HepG2 (cell line): Measurements from ENCODE around the gene ATAD1. TPM values are rescaled to one million over a fixed set of nuclear protein-coding genes. Genes with fewer than 3 reads are reported as not detected.

Source experiments
- ATAC-seq: fragments of 200-7000 bp; cut with Tn5 transposase; 3 replicates; pipeline ENCODE4 v1.9.1; 2020; ENCODE audit warnings: mild to moderate bottlenecking, moderate library complexity
- Bru-seq: library from RNA; stranded (reverse); fragments of 400-500 nt; gene quantifications from one replicate; lab custom pipeline; 2021; lab: Mats Ljungman, UMichigan
- BruChase-seq, 2 experiments: library from RNA; stranded (reverse); fragments of 400-500 nt; gene quantifications; one replicate each; lab custom pipeline; 2021; lab: Mats Ljungman, UMichigan
- BruUV-seq: library from RNA; stranded (reverse); fragments of 400-500 nt; replicated peaks from 2 replicates; lab custom pipeline; 2021; lab: Mats Ljungman, UMichigan
- CTCF ChIA-PET: fragments of 300-600 bp; formaldehyde crosslinking; extraction: SDS; loops from one replicate; lab custom pipeline; 2021; ENCODE audit warnings: low total read pairs, inconsistent platforms, low intra/inter-chr PET ratio; lab: Yijun Ruan, JAX
- POLR2A ChIA-PET: fragments of 350-600 bp; sonication (Branson Sonifier 250); formaldehyde crosslinking; loops from one replicate; lab custom pipeline; 2020; ENCODE audit warnings: antibody characterized with exemption, inconsistent platforms; lab: Yijun Ruan, JAX
- DNase-seq: peaks from one replicate; pipeline ENCODE4 v3.0.0-alpha.2; 2015; ENCODE audit warnings: low spot score
- FAIRE-seq: peaks from 3 replicates; lab custom pipeline; 2011; peaks lifted over from hg19 to GRCh38; lab: Jason Lieb, UNC
- H2AFZ ChIP-seq: one replicate; pipeline ENCODE4 v1.6.1; 2011; ENCODE audit warnings: low read length, inconsistent platforms
- H3K27ac ChIP-seq: fragments of 300-600 bp; 3 replicates; pipeline ENCODE4 v1.8.0; 2011; ENCODE audit warnings: mixed run types, mild to moderate bottlenecking, mixed read lengths, low read length, inconsistent platforms; ENCODE audit not compliant: insufficient read depth; ENCODE audit errors: extremely low read length
- H3K27me3 ChIP-seq, 2 experiments: fragments of 200-600 bp in 1 of 2; 2 replicates in 1 of 2; 3 replicates in 1 of 2; pipeline versions ENCODE4 v1.6.0 to v1.8.0; 2011; ENCODE audit warnings: low read length in 2 of 2, mild to moderate bottlenecking in 2 of 2, moderate library complexity in 2 of 2, inconsistent platforms in 1 of 2; ENCODE audit not compliant: insufficient read depth in 2 of 2, control insufficient read depth in 1 of 2
- H3K36me3 ChIP-seq, 2 experiments: fragments of 200-600 bp in 1 of 2; replicated peaks in 1 of 2; 2 replicates in 1 of 2; 3 replicates in 1 of 2; pipeline versions ENCODE4 v1.5.1 to v1.8.0; 2011; ENCODE audit warnings: low read length in 2 of 2, inconsistent platforms in 1 of 2; ENCODE audit not compliant: insufficient read depth in 2 of 2, control insufficient read depth in 1 of 2
- H3K4me1 ChIP-seq: 2 replicates; pipeline ENCODE4 v1.5.1; 2012; ENCODE audit warnings: low read length, inconsistent platforms; ENCODE audit not compliant: insufficient read depth
- H3K4me2 ChIP-seq: 2 replicates; pipeline ENCODE4 v1.6.0; 2011; ENCODE audit warnings: low read depth, low read length, inconsistent platforms
- H3K4me3 ChIP-seq, 3 experiments: fragments of 200-600 bp in 1 of 3; sonication (generic), shearing (Covaris generic) in 1 of 3; replicated peaks in 1 of 3; 2 replicates each; pipeline ENCODE4 v1.5.1; 2011 to 2016; ENCODE audit warnings: low read length in 3 of 3, inconsistent platforms in 2 of 3, low read depth in 2 of 3, mild to moderate bottlenecking in 2 of 3, control low read depth in 1 of 3, mixed read lengths in 1 of 3; ENCODE audit not compliant: insufficient read depth in 1 of 3
- H3K79me2 ChIP-seq: one replicate; pipeline ENCODE4 v1.6.1; 2011; ENCODE audit warnings: low read length, inconsistent platforms; ENCODE audit not compliant: insufficient read depth
- H3K9ac ChIP-seq: 2 replicates; pipeline ENCODE4 v1.6.0; 2011; ENCODE audit warnings: mild to moderate bottlenecking, low read depth, low read length, inconsistent platforms; ENCODE audit not compliant: insufficient read depth
- H3K9me3 ChIP-seq: 2 replicates; pipeline ENCODE4 v1.5.1; 2012; ENCODE audit warnings: mild to moderate bottlenecking, low read length
- H4K20me1 ChIP-seq: 2 replicates; pipeline ENCODE4 v1.6.0; 2011; ENCODE audit warnings: inconsistent platforms, mild to moderate bottlenecking, low read length, moderate library complexity; ENCODE audit not compliant: insufficient read depth
- MAFK ChIP-seq, 2 experiments: IDR thresholded peaks in 1 of 2; conservative IDR thresholded peaks in 1 of 2; 2 replicates each; pipeline ENCODE4 v1.6.1; 2011; ENCODE audit warnings: improper control_type of control experiment in 2 of 2, low read length in 2 of 2
- SALL1 ChIP-seq: sonication (generic); formaldehyde crosslinking; IDR thresholded peaks from 2 replicates; pipeline ENCODE4 v1.8.0; 2022; ENCODE audit warnings: mild to moderate bottlenecking, missing genetic modification reagents
- SALL2 ChIP-seq: sonication (generic); formaldehyde crosslinking; IDR thresholded peaks from 2 replicates; pipeline ENCODE4 v1.8.1; 2023; ENCODE audit warnings: mild to moderate bottlenecking, missing genetic modification reagents, inconsistent platforms
- ZEB1 ChIP-seq: IDR thresholded peaks from 2 replicates; pipeline ENCODE4 v1.6.1; 2012; ENCODE audit warnings: mild to moderate bottlenecking, low read depth, inconsistent platforms; ENCODE audit not compliant: insufficient replicate concordance
- ZFP82 ChIP-seq: sonication (generic); formaldehyde crosslinking; IDR thresholded peaks from 2 replicates; pipeline ENCODE4 v1.5.1; 2020; ENCODE audit warnings: mild to moderate bottlenecking, missing genetic modification reagents, borderline replicate concordance
- ZFYVE20 ChIP-seq: sonication (generic); formaldehyde crosslinking; IDR thresholded peaks from 2 replicates; pipeline ENCODE4 v1.8.0; 2023; ENCODE audit warnings: low read depth, mild to moderate bottlenecking, moderate library complexity, missing genetic modification reagents, borderline replicate concordance
- WGBS: methylation state at CpG from one replicate; pipeline ENCODE4 v1.1.6; 2017; ENCODE audit warnings: low lambda C conversion rate; 5-methylcytosine and 5-hydroxymethylcytosine counted together
- in situ Hi-C: cut with HindIII; loops from 2 replicates; pipeline ENCODE4 v1.10.0; 2017; ENCODE audit warnings: low pct_unique_long_range_greater_than_20kb; ENCODE audit not compliant: extremely low pct_ligation_motif_present
- intact Hi-C: fragments of 100-400 bp; cut with micrococcal nuclease; formaldehyde crosslinking; loops from one replicate; pipeline ENCODE4 v1.10.0; 2022; ENCODE audit not compliant: unreplicated experiment
- long read RNA-seq, 2 experiments: library from RNA in 1 of 2; library from polyadenylated mRNA in 1 of 2; stranded (forward) in 1 of 2; unstranded in 1 of 2; transcript quantifications; one replicate each; pipeline ENCODE4 v2.0.0, GENCODE V29; 2019 to 2022
- polyA minus RNA-seq, 3 experiments: library from RNA; depleted of rRNA, polyadenylated mRNA; stranded (reverse); fragments of >200 nt; gene quantifications; 2 replicates each; pipeline ENCODE4 v1.2.3, GENCODE V29; 2011; ENCODE audit warnings: low replicate concordance in 1 of 3
- polyA plus RNA-seq, 8 experiments: library from polyadenylated mRNA; depleted of rRNA in 3 of 8; stranded (reverse) in 7 of 8; unstranded in 1 of 8; fragments of >200 nt; fragmentation: Illumina TruSeq in 4 of 8; extraction: Trizol in 4 of 8; gene quantifications; 2 replicates each; pipeline versions ENCODE4 v1.2.1 to v1.2.3, GENCODE V29; 2011 to 2016; ENCODE audit warnings: low read depth in 4 of 8, missing spikeins in 1 of 8, mixed read lengths in 1 of 8; ENCODE audit not compliant: insufficient read depth in 1 of 8
- total RNA-seq, 5 experiments: library from RNA; depleted of rRNA; stranded (reverse); fragments of >200 nt; fragmentation: Illumina TruSeq; extraction: Trizol; gene quantifications; 2 replicates each; pipeline ENCODE4 v1.2.3, GENCODE V29; 2016; ENCODE audit warnings: low read depth in 1 of 5
- TF ChIP-seq, protein P1 (sequence below): sonication (generic); formaldehyde crosslinking; IDR thresholded peaks from 2 replicates; pipeline ENCODE4 v1.8.0; 2023; ENCODE audit warnings: mild to moderate bottlenecking, missing genetic modification reagents
- TF ChIP-seq, protein P2 (sequence below): sonication (generic); formaldehyde crosslinking; IDR thresholded peaks from 2 replicates; pipeline ENCODE4 v1.8.0; 2022; ENCODE audit warnings: mild to moderate bottlenecking, missing genetic modification reagents; ENCODE audit not compliant: insufficient replicate concordance
- TF ChIP-seq, protein P3 (sequence below): sonication (generic); formaldehyde crosslinking; IDR thresholded peaks from 2 replicates; pipeline ENCODE4 v1.9.0; 2021; ENCODE audit warnings: missing genetic modification reagents, mild to moderate bottlenecking, borderline replicate concordance

The ATAD1 gene, protein sequence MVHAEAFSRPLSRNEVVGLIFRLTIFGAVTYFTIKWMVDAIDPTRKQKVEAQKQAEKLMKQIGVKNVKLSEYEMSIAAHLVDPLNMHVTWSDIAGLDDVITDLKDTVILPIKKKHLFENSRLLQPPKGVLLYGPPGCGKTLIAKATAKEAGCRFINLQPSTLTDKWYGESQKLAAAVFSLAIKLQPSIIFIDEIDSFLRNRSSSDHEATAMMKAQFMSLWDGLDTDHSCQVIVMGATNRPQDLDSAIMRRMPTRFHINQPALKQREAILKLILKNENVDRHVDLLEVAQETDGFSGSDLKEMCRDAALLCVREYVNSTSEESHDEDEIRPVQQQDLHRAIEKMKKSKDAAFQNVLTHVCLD
- total RNA-seq (2016; rRNA removed; fragmentation: Illumina TruSeq; extraction: Trizol): 23.2 and 28.2 TPM in 2 replicates
- total RNA-seq (2016; cell fraction: cytosol; rRNA removed; fragmentation: Illumina TruSeq; extraction: Trizol; ENCODE audit: low read depth): 4.1 and 4.4 TPM in 2 replicates
- total RNA-seq (2016; cell fraction: insoluble cytoplasmic fraction; rRNA removed; fragmentation: Illumina TruSeq; extraction: Trizol): 20.5 and 28.2 TPM in 2 replicates
- 9.8 and 11.6 TPM in 2 replicates for total RNA-seq (2016; cell fraction: membrane; rRNA removed; fragmentation: Illumina TruSeq; extraction: Trizol)
- 31.5 and 36.1 TPM in 2 replicates for total RNA-seq (2016; cell fraction: nucleus; rRNA removed; fragmentation: Illumina TruSeq; extraction: Trizol)
- 13.2 and 14.9 TPM in 2 replicates for polyA plus RNA-seq (2011; rRNA removed)
- polyA plus RNA-seq (2011; cell fraction: cytosol; rRNA removed): 5.7 and 10.9 TPM in 2 replicates
- 9.2 and 13.6 TPM in 2 replicates for polyA plus RNA-seq (2011; cell fraction: nucleus; rRNA removed)
- polyA plus RNA-seq (2012): 28.9 and 35.5 TPM in 2 replicates
- 1.4 and 1.9 TPM in 2 replicates for polyA plus RNA-seq (2016; cell fraction: cytosol; fragmentation: Illumina TruSeq; extraction: Trizol; ENCODE audit: low read depth)
- 15.9 and 16.5 TPM in 2 replicates for polyA plus RNA-seq (2016; cell fraction: insoluble cytoplasmic fraction; fragmentation: Illumina TruSeq; extraction: Trizol; ENCODE audit: low read depth)
- 5.1 and 5.7 TPM in 2 replicates for polyA plus RNA-seq (2016; cell fraction: membrane; fragmentation: Illumina TruSeq; extraction: Trizol; ENCODE audit: low read depth)
- polyA plus RNA-seq (2016; cell fraction: nucleus; fragmentation: Illumina TruSeq; extraction: Trizol; ENCODE audit: insufficient read depth, low read depth): 35.9 and 37.6 TPM in 2 replicates
- 8.2 and 36.0 TPM in 2 replicates for polyA minus RNA-seq (2011; rRNA and poly(A)+ RNA removed; ENCODE audit: low replicate concordance)
- polyA minus RNA-seq (2011; cell fraction: cytosol; rRNA and poly(A)+ RNA removed): 15.2 and 18.0 TPM in 2 replicates
- polyA minus RNA-seq (2011; cell fraction: nucleus; rRNA and poly(A)+ RNA removed): 45.7 and 51.8 TPM in 2 replicates
- percentile 92 among the genes with signal in this experiment for Bru-seq, nascent RNA
- BruChase-seq, experiment 1, labeled RNA remaining after a 6-hour chase: percentile 88 among the genes with signal in this experiment
- percentile 87 among the genes with signal in this experiment for BruChase-seq, experiment 2, labeled RNA remaining after a 2-hour chase
- long read RNA-seq, experiment 1, full-length matches to known transcripts: 12 of 30 reads
- long read RNA-seq, experiment 1, partial matches to known transcripts: 2 of 30 reads
- long read RNA-seq, experiment 1, other reads (novel, unspliced or antisense): 16 of 30 reads
- long read RNA-seq, experiment 2, full-length matches to known transcripts: 10 of 65 reads
- long read RNA-seq, experiment 2, partial matches to known transcripts: 4 of 65 reads
- long read RNA-seq, experiment 2, other reads (novel, unspliced or antisense): 51 of 65 reads

DNA sequence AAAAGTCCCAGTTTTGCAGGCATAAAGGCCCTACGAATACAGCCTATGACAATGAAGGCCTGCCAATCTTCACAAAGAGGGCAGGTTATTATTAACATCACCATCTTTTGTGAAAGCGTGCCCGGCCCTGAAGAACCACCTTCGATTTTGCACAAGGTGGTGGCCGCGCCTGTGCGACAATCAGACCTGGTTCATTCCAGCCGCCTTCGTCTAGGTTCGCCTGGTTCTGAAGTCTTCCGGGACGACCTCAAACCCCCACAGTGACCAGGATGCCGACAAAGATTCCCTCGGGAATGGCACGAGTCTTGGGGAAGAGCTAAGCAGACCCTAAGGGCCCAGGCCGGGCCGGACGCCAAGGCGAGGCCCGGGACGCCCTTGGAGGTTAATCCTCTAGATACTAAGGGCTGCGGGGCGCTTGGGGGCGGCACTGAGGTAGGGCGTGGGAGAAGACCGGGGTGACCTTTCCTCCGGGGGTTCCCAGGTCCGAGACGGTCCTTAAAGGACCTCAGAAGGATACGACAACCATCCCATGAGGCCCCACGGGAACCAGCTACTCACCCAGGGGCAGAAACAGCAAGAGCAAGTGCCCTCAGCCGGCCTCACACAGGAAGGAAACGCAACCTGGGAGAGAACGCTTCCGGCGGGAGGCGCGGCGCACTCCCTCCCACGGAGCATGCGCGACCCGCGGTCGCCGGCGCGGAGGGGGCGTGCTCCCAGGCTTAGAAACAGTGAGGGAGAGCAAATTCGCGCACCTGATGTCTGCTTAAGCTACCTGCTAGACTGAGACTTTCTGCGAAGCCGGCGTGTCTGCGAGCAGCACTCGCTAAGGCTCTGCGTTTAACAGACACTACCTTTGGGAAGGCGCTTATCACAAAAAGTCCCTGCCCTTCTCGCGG is at the start of gene ATAD1:
Gene ATAD1, minus strand, starts transcription at position 618 of the 896 bp plus-strand sequence. CDS start 3,627 bp downstream, outside the sequence.
- DNase-seq (peak; percentile 86), ATAC-seq (peak; percentile 96), FAIRE-seq (peak; percentile 46)
- Histone ChIP-seq H3K4me3 (peak within 1 kb of the TSS; percentile 76 to 85 (median 78)), H4K20me1 (peaks cover 20% of the 10 kb centered on the region; the same call in 1 of the 2 replicates), H3K9ac (peak within 1 kb of the TSS; percentile 90), H3K79me2 (peaks cover 51% of the 10 kb centered on the region), H3K4me1 (peaks cover 32% of the 10 kb centered on the region), H3K4me2 (peak within 1 kb of the TSS; percentile 94), H3K27me3 (no peaks in the 10 kb centered on the region; a peak in 1 of 5 replicates), H2AFZ (peak within 1 kb of the TSS; percentile 96), H3K9me3 (no peaks in the 10 kb centered on the region), H3K36me3 (peaks cover 0 to 1% of the 10 kb centered on the region in 2 experiments; a peak in 1 of 5 replicates), H3K27ac (peak within 1 kb of the TSS; percentile 89)
- in situ Hi-C loops: no loop called here
- ChIA-PET CTCF (no interaction called here), POLR2A (interaction anchor here (0.7 to 2.9 kb wide), 8 partner anchors 11 to 313 kb away, joined by 3 to 31 read pairs (median 4); partner anchors contain the start of genes KLLN, MINPP1 and PTEN)
- under 1% methylated on average over 32 of the region's 60 CpGs for WGBS
- intact Hi-C loops: loop anchor here (2.0 kb wide), 1 partner anchor 45 kb away; the partner anchor contains the start of genes KLLN and PTEN
- BruUV-seq: TSS peak; percentile 54
- TF ChIP-seq MAFK (conservative IDR thresholded peaks at IDR 0.05 in 1 of 2, IDR thresholded peaks at IDR 0.05 in 1 of 2; ENCODE audit: low read length in 2 of 2): no peak
- TF ChIP-seq ZFYVE20 (CRISPR knock-in tag): no peak
- peak; percentile 65 for TF ChIP-seq SALL1 (CRISPR knock-in tag)
- no peak; the same call in 1 of the 2 replicates for TF ChIP-seq ZFP82 (CRISPR knock-in tag)
- peak; percentile 61 for TF ChIP-seq ZEB1
- TF ChIP-seq, protein P1, sequence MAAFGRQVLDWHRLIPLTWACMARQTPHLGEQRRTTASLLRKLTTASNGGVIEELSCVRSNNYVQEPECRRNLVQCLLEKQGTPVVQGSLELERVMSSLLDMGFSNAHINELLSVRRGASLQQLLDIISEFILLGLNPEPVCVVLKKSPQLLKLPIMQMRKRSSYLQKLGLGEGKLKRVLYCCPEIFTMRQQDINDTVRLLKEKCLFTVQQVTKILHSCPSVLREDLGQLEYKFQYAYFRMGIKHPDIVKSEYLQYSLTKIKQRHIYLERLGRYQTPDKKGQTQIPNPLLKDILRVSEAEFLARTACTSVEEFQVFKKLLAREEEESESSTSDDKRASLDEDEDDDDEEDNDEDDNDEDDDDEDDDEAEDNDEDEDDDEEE (CRISPR knock-in tag): peak; percentile 45; the same call in 1 of the 2 replicates
- no peak; the same call in 1 of the 2 replicates for TF ChIP-seq SALL2 (CRISPR knock-in tag)
- TF ChIP-seq, protein P2, sequence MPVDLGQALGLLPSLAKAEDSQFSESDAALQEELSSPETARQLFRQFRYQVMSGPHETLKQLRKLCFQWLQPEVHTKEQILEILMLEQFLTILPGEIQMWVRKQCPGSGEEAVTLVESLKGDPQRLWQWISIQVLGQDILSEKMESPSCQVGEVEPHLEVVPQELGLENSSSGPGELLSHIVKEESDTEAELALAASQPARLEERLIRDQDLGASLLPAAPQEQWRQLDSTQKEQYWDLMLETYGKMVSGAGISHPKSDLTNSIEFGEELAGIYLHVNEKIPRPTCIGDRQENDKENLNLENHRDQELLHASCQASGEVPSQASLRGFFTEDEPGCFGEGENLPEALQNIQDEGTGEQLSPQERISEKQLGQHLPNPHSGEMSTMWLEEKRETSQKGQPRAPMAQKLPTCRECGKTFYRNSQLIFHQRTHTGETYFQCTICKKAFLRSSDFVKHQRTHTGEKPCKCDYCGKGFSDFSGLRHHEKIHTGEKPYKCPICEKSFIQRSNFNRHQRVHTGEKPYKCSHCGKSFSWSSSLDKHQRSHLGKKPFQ (CRISPR knock-in tag): peak; percentile 24
- TF ChIP-seq, protein P3, sequence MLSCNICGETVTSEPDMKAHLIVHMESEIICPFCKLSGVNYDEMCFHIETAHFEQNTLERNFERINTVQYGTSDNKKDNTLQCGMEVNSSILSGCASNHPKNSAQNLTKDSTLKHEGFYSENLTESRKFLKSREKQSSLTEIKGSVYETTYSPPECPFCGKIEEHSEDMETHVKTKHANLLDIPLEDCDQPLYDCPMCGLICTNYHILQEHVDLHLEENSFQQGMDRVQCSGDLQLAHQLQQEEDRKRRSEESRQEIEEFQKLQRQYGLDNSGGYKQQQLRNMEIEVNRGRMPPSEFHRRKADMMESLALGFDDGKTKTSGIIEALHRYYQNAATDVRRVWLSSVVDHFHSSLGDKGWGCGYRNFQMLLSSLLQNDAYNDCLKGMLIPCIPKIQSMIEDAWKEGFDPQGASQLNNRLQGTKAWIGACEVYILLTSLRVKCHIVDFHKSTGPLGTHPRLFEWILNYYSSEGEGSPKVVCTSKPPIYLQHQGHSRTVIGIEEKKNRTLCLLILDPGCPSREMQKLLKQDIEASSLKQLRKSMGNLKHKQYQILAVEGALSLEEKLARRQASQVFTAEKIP (CRISPR knock-in tag): no peak
